KOPT-K1 (cell line): Measurements from ENCODE around the gene SH3BP4.

Experiments used
- H3K27ac ChIP-seq: fragments of 200-600 bp; sonication (generic); 2 replicates; pipeline ENCODE4 v1.5.1; 2016; ENCODE audit warnings: antibody characterized with exemption, mild to moderate bottlenecking, low read depth, low read length; ENCODE audit not compliant: poor library complexity, severe bottlenecking
- H3K36me3 ChIP-seq: fragments of 200-600 bp; sonication (generic); 2 replicates; pipeline ENCODE4 v1.5.1; 2017; ENCODE audit warnings: antibody characterized with exemption, mild to moderate bottlenecking, low read length, moderate library complexity; ENCODE audit not compliant: insufficient read depth
- H3K9me3 ChIP-seq: fragments of 200-600 bp; sonication (generic); 2 replicates; pipeline ENCODE4 v1.5.1; 2017; ENCODE audit warnings: antibody characterized with exemption, low read length, mild to moderate bottlenecking; ENCODE audit not compliant: insufficient read depth, poor library complexity, severe bottlenecking

Gene SH3BP4

DNA sequence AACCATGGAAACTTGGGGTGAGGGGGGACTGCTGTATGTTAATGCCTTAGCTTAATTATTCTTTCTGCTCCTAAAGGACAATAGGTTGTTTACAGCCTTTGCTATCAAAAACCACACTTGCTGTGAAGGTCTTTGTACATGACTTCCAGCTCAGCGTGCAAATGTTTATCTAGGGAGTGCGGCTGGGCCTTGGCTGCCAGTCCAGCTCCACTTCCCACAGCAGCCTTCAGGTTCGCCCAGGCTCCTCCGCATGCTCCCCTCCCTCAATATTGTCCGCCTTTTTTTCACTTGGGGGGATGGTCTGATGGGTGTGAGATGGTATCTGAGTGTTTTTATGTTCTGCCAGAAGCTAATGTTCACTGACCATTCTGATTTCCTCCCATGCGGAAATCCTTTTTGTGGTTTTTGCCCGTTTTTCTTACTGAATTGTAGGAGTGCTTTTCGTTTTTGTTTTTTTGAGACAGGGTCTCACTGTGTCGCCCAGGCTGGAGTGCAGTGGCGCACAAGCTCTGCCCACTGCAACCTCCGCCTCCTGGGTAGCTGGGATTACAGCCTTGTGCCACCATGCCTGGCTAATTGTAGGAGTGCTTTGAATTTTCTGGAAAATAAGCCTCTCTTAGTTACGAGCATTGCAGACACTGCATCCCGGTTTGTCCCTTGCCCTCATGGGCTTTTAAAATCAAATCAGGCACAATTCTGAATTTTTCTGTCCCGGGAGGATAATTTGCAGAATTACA is 28.8 kb downstream of the SH3BP4 start:
- Histone ChIP-seq H3K27ac (no peak overlapping the region), H3K36me3 (no peaks in the 10 kb centered on the region), H3K9me3 (peaks cover 5% of the 10 kb centered on the region)

GRCh38 chr2:234981197-234982095 is 29.6 kb downstream of the SH3BP4 start:
- Histone ChIP-seq H3K36me3 (no peaks in the 10 kb centered on the region), H3K27ac (no peak overlapping the region), H3K9me3 (peaks cover 5% of the 10 kb centered on the region)

- no peaks in the 10 kb centered on the region for H3K36me3 ChIP-seq
- peaks cover 5% of the 10 kb centered on the region for H3K9me3 ChIP-seq
- H3K27ac ChIP-seq: no peak overlapping the region
Measured at GRCh38 chr2:234982096-234982834, 30.4 kb downstream of the SH3BP4 start.

GRCh38 chr2:234983011-234983726 is 31.4 kb downstream of the SH3BP4 start:
- H3K27ac ChIP-seq: no peak overlapping the region
- H3K9me3 ChIP-seq: peaks cover 5% of the 10 kb centered on the region
- no peaks in the 10 kb centered on the region for H3K36me3 ChIP-seq

DNA sequence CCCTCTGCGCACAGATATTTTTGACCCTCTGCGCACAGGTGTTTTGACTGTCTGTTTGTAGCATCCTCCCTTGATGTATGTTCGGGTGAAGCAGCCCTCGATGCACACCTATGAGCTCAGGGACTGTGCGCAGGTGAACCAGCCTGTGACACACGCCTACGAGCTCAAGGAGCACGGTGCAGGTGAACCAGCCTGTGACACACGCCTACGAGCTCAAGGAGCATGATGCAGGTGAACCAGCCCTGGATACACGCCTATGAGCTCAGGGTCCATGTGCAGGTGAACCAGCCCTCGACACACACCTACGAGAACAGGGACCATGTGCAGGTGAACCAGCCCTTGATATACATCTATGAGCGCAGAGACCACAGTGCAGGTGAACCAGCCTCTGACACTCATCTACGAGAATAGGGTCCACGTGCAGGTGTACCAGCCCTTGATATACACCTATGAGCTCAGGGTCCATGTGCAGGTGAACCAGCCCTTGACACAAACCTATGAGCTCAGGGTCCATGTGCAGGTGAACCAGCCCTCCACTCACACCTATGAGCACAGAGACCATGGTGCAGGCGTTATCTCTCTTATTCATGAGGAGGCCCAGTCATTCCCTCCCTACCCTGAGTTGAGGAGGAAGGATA is 33.9 kb downstream of the SH3BP4 start:
- no peaks in the 10 kb centered on the region for H3K9me3 ChIP-seq
- H3K27ac ChIP-seq: no peak overlapping the region
- no peaks in the 10 kb centered on the region for H3K36me3 ChIP-seq

GRCh38 chr2:234986390-234986789 is 34.6 kb downstream of the SH3BP4 start:
- H3K9me3 ChIP-seq: no peaks in the 10 kb centered on the region
- H3K36me3 ChIP-seq: no peaks in the 10 kb centered on the region
- H3K27ac ChIP-seq: no peak overlapping the region

- Histone ChIP-seq H3K27ac (no peak overlapping the region), H3K36me3 (no peaks in the 10 kb centered on the region), H3K9me3 (no peaks in the 10 kb centered on the region)
Measured at GRCh38 chr2:234986876-234987720, 35.3 kb downstream of the SH3BP4 start.

DNA sequence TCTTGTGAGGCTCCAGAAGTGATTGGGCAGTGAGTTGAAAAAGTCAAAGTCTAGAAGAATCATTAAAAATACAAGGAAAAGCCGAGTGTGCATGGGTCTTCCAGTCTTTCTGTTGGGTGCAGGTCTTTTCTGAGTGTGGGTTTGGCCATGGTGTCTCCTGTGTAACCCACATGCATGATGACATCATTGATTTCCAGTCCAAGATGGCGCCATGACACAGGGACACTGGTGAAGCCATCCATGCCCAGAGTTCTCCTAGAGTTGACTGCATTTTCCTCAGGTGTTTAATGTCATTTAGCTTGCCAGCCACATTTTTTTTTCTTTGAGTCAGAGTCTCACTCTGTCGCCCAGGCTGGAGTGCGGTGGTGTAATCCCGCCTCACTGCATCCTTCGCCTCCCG is 35.9 kb downstream of the SH3BP4 start:
- H3K27ac ChIP-seq: no peak overlapping the region
- H3K9me3 ChIP-seq: no peaks in the 10 kb centered on the region
- H3K36me3 ChIP-seq: no peaks in the 10 kb centered on the region

DNA sequence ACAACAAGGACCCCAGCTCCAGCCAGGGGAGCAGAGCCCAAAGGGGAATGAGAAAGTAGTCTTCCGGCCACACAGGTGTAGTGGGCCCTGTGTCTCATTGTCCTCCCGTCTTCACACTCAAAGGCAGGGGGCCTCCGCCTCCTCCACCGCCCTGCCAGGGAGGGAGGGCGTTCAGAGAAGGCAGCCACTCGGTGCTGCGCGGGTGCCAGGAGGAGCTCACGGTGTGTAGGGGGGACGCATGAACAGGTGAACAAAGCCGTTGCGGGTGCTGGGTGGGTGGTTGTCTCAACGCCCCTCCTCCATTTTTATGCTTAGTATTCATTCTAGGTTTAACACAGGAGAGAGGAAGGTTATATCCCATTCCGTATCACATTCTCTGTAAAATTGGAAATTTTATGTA is 36.7 kb downstream of the SH3BP4 start:
- Histone ChIP-seq H3K9me3 (no peaks in the 10 kb centered on the region), H3K36me3 (no peaks in the 10 kb centered on the region), H3K27ac (no peak overlapping the region)

- H3K27ac ChIP-seq: no peak overlapping the region
- no peaks in the 10 kb centered on the region for H3K9me3 ChIP-seq
- no peaks in the 10 kb centered on the region for H3K36me3 ChIP-seq
Measured at GRCh38 chr2:234989183-234989701, 37.4 kb downstream of the SH3BP4 start.

GRCh38 chr2:234990300-234990699 is 38.5 kb downstream of the SH3BP4 start:
- Histone ChIP-seq H3K9me3 (no peaks in the 10 kb centered on the region), H3K36me3 (no peaks in the 10 kb centered on the region), H3K27ac (no peak overlapping the region)

- Histone ChIP-seq H3K36me3 (no peaks in the 10 kb centered on the region), H3K9me3 (no peaks in the 10 kb centered on the region), H3K27ac (no peak overlapping the region)
Measured at GRCh38 chr2:234991290-234991689, 39.5 kb downstream of the SH3BP4 start.

GRCh38 chr2:234991793-234992192 is 40.0 kb downstream of the SH3BP4 start:
- Histone ChIP-seq H3K9me3 (no peaks in the 10 kb centered on the region), H3K27ac (no peak overlapping the region), H3K36me3 (no peaks in the 10 kb centered on the region)
